Ishikawa (cell line): ENCODE results near the gene SAC3D1.

Experiments used
- CREB1 ChIP-seq: IDR thresholded peaks from 2 replicates; pipeline ENCODE4 v1.6.1; 2012; ENCODE audit warnings: low read depth
- EGR1 ChIP-seq: IDR thresholded peaks from 2 replicates; pipeline ENCODE4 v1.6.1; 2012
- EP300 ChIP-seq: IDR thresholded peaks from 2 replicates; pipeline ENCODE4 v1.6.1; 2012; ENCODE audit warnings: borderline replicate concordance
- FOXM1 ChIP-seq: IDR thresholded peaks from 2 replicates; pipeline ENCODE4 v1.6.1; 2012; ENCODE audit warnings: low read depth, borderline replicate concordance
- NFIC ChIP-seq: IDR thresholded peaks from 2 replicates; pipeline ENCODE4 v1.6.1; 2012
- RAD21 ChIP-seq: IDR thresholded peaks from 2 replicates; pipeline ENCODE4 v1.6.1; 2012; ENCODE audit warnings: low read depth
- TAF1 ChIP-seq: IDR thresholded peaks from 2 replicates; pipeline ENCODE4 v1.6.1; 2012; ENCODE audit warnings: low read depth, mild to moderate bottlenecking
- TCF12 ChIP-seq: IDR thresholded peaks from 2 replicates; pipeline ENCODE4 v1.6.1; 2012; ENCODE audit warnings: low read depth
- TEAD4 ChIP-seq: IDR thresholded peaks from 2 replicates; pipeline ENCODE4 v1.6.1; 2012
- YY1 ChIP-seq: IDR thresholded peaks from 2 replicates; pipeline ENCODE4 v1.6.1; 2012; ENCODE audit warnings: low read depth
- TF ChIP-seq, protein P1 (sequence below): IDR thresholded peaks from 2 replicates; pipeline ENCODE4 v1.6.1; 2012
- TF ChIP-seq, protein P2 (sequence below): IDR thresholded peaks from 2 replicates; pipeline ENCODE4 v1.6.1; 2012
- TF ChIP-seq, protein P3 (sequence below): IDR thresholded peaks from 2 replicates; pipeline ENCODE4 v1.6.1; 2012; ENCODE audit warnings: low read depth, mild to moderate bottlenecking

Gene SAC3D1

DNA sequence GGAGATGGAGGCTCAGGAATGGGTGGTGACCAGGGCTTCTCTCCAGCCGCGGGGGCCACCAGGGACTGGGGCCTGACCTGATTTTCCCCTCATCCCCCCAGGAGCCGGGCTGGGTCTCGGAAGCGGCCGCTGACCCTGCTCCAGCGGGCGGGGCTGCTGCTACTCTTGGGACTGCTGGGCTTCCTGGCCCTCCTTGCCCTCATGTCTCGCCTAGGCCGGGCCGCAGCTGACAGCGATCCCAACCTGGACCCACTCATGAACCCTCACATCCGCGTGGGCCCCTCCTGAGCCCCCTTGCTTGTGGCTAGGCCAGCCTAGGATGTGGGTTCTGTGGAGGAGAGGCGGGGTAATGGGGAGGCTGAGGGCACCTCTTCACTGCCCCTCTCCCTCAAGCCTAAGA, 46.8 kb downstream of the SAC3D1 start:
- TF ChIP-seq TAF1 (no peak), NFIC (no peak), EP300 (no peak), CREB1 (no peak), FOXM1 (no peak), TEAD4 (no peak), RAD21 (no peak), YY1 (no peak), TCF12 (no peak), EGR1 (no peak)
- TF ChIP-seq, protein P1, sequence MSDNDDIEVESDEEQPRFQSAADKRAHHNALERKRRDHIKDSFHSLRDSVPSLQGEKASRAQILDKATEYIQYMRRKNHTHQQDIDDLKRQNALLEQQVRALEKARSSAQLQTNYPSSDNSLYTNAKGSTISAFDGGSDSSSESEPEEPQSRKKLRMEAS: no peak
- TF ChIP-seq, protein P2, sequence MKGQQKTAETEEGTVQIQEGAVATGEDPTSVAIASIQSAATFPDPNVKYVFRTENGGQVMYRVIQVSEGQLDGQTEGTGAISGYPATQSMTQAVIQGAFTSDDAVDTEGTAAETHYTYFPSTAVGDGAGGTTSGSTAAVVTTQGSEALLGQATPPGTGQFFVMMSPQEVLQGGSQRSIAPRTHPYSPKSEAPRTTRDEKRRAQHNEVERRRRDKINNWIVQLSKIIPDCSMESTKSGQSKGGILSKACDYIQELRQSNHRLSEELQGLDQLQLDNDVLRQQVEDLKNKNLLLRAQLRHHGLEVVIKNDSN: no peak

DNA sequence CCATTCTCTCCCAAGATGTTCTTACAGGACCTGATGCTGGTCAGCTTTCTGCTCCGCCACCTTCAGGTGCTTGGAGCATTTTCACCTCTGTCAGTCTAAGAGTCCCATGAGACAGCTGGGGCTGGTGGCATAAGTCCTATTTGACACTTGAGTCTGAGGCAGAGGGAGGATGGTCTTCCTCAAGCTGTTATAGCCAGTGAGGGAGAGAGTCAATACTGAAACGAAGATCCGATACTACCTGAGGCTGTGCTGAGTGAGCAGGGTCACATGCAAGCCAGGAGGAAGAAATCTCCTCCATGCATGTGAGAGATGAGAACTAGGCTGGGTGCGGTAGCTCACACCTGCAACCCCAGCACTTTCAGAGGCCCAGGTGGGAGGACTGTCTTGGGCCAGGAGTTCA, 48.6 kb downstream of the SAC3D1 start:
- TF ChIP-seq EP300 (no peak), RAD21 (no peak), YY1 (no peak)
- TF ChIP-seq, protein P3, sequence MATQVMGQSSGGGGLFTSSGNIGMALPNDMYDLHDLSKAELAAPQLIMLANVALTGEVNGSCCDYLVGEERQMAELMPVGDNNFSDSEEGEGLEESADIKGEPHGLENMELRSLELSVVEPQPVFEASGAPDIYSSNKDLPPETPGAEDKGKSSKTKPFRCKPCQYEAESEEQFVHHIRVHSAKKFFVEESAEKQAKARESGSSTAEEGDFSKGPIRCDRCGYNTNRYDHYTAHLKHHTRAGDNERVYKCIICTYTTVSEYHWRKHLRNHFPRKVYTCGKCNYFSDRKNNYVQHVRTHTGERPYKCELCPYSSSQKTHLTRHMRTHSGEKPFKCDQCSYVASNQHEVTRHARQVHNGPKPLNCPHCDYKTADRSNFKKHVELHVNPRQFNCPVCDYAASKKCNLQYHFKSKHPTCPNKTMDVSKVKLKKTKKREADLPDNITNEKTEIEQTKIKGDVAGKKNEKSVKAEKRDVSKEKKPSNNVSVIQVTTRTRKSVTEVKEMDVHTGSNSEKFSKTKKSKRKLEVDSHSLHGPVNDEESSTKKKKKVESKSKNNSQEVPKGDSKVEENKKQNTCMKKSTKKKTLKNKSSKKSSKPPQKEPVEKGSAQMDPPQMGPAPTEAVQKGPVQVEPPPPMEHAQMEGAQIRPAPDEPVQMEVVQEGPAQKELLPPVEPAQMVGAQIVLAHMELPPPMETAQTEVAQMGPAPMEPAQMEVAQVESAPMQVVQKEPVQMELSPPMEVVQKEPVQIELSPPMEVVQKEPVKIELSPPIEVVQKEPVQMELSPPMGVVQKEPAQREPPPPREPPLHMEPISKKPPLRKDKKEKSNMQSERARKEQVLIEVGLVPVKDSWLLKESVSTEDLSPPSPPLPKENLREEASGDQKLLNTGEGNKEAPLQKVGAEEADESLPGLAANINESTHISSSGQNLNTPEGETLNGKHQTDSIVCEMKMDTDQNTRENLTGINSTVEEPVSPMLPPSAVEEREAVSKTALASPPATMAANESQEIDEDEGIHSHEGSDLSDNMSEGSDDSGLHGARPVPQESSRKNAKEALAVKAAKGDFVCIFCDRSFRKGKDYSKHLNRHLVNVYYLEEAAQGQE: no peak

DNA sequence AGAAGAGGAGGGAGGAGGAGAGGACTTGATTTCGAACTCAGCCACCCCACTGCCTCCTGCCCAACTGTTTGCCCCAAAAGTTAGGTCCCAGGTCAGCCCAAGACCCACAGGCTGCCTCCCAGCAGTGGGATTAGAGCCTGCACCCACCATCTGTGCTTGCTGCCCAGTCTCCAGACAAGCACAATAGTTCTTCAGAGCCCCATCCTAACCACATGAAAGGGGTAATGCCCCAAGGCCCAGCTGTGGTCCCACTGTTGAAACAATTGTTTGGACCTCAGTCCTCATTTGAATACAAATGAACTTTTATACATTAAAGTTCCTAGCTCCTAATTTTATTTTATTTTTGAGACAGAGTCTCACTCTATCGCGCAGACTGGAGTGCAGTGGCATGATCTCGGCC, 49.6 kb downstream of the SAC3D1 start:
- TF ChIP-seq CREB1: no peak
